ENCODE data around the gene OTOS.
A peak's percentile ranks its signal among the peaks of the same experiment; 100 is the strongest.

OTOS gene

GRCh38 chr2:240149943-240150784, 9.7 kb upstream of the OTOS start:
- no peak for DNase-seq

GRCh38 chr2:240147911-240148587, 7.6 kb upstream of the OTOS start:
- DNase-seq, result no peak

GRCh38 chr2:240147382-240147781, 6.9 kb upstream of the OTOS start:
- no peak for DNase-seq

GRCh38 chr2:240146627-240147278, 6.3 kb upstream of the OTOS start:
- DNase-seq, result no peak

GRCh38 chr2:240146141-240146561, 5.7 kb upstream of the OTOS start:
- no peak for DNase-seq

GRCh38 chr2:240145461-240145860, 5.0 kb upstream of the OTOS start:
- DNase-seq, result no peak

- no peak for DNase-seq
Measured at GRCh38 chr2:240144649-240145261, 4.3 kb upstream of the OTOS start.

- peak; percentile 21 for DNase-seq
Measured at GRCh38 chr2:240143801-240144648, 3.6 kb upstream of the OTOS start.

GRCh38 chr2:240143276-240143675, 2.8 kb upstream of the OTOS start:
- no peak for DNase-seq

- DNase-seq, result no peak
Measured at GRCh38 chr2:240142859-240143258, 2.4 kb upstream of the OTOS start.

- DNase-seq, result no peak
Measured at GRCh38 chr2:240142256-240142775, 1.9 kb upstream of the OTOS start.

- DNase-seq, result no peak
Measured at GRCh38 chr2:240141736-240142135, 1.3 kb upstream of the OTOS start.

GRCh38 chr2:240140920-240141319, 462 bp upstream of the OTOS start:
- no peak for DNase-seq

- DNase-seq, result no peak
Measured at GRCh38 chr2:240139666-240140393, 628 bp downstream of the OTOS start.

- no peak for DNase-seq
Measured at GRCh38 chr2:240139011-240139441, 1.4 kb downstream of the OTOS start.

- DNase-seq, result no peak
Measured at GRCh38 chr2:240138254-240138984, 2.0 kb downstream of the OTOS start.

GRCh38 chr2:240137596-240138253, 2.7 kb downstream of the OTOS start:
- no peak for DNase-seq

GRCh38 chr2:240136671-240137292, 3.7 kb downstream of the OTOS start:
- no peak for DNase-seq

GRCh38 chr2:240136013-240136670, 4.3 kb downstream of the OTOS start, which contains the start of gene COPS9:
Gene COPS9, minus strand, starts transcription at chr2:240136305. Its CDS starts 21 bp downstream, at chr2:240136284.
- peak; percentile 48 for DNase-seq

Measured in amniotic stem cell (primary cell).